GM19372 (cell line): ENCODE data around the gene SEMA3C.

Experiments used
- ATAC-seq: cut with Tn5 transposase; IDR thresholded peaks from one replicate; pipeline ENCODE4 v1.9.1; 2021; ENCODE audit warnings: mild to moderate bottlenecking, low read depth, moderate library complexity; ENCODE audit not compliant: unreplicated experiment

Gene SEMA3C

DNA sequence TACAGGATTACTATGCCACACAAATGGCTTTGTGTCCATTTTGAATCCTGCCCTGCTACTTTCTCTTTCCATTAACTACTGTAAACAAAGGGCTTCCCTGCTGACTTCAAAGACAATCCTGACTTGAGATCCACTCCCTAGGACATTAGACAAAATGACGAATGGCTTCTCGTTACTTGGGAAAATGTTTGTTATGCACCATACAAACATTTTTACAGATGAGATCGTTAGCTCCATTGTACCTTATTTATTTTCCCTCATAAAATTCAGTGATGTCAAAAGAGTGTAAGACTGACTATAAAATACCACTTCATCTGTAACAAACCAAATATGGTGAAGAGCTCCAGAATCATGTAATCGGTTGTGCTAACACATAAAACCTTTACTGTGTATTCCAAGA is 158.6 kb downstream of the SEMA3C start:
- ATAC-seq = no peak

DNA sequence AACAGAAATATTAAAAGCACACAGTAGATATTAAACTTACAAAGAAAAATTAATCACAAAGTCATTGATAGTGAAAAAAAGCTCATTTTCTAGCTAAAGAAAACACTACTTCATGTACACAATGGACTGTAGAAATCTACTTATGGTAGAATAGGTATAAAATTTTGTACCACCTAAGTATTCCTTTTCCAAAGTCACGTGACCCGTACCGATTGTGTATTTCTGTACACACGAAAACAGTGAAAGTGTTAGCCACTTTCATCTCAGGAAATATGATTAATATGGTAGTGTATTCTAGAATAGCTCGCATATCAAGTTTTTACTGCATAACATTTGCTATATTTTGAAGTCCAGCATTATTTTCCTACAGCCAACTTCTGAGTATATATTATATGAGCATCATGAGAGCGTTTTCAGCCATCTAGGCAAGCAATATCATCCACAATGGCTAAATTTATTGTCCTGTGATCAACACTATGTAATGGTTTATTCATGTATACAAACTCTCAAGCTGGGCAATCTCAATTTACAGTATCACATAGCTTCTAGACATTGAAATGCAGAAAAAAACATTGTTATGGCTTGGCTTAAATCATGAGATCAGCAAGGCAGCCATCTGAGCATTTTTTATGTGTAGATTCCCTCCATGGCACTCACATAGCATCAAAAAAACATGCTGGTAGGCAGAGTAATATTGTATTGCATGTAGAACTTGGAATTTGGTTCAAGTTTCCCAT is 165.7 kb downstream of the SEMA3C start:
- no peak for ATAC-seq

DNA sequence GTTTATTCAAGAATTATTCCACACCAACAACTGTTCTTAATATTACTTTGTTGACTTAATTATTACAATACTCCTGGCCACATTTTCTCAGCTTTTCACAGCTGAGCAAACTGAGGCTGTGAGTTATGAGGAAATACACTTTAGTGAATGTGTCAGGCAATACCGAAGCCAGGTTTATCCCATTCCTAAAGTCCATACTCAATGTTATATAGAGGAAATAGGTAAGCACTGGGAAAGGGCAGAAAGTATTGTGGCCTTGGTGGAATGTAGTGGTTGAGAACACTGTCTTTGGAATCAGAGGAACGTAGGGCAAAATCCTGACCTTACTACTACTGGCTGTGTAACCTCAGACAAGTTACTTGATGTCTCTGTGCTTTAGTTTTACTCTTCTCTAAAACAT is 169.6 kb downstream of the SEMA3C start:
- no peak for ATAC-seq

DNA sequence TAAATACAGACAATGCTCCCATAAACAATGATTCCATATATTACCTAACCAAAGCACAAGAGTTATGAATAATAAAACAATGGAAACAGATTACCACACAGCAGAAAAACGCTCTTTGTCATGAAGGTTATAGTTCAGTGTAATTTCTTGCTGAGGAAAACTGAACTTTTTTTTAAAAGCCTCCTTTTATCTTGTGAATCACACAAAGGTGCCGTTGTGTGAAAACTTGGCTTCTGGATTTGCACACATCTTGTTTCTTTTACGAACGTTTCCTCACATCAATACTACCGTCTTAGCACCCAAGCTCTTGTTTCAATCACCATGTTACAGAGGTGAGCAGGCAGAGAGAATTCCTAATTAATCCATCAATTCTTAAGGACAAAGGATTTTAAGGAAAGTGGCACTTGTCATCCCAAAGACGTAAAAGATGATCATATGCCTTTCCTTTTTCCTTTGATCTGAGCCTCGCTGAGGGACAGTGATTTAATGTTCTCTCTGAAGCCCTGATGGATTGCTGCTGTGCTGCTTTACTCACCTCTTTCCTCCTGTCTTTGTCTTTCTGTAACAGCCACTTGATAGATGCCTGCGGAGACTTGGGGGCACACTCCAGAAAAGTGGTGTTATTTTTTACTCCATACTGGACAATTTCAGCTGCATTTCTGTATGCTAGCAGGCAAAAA is 170.3 kb downstream of the SEMA3C start:
- no peak for ATAC-seq

DNA sequence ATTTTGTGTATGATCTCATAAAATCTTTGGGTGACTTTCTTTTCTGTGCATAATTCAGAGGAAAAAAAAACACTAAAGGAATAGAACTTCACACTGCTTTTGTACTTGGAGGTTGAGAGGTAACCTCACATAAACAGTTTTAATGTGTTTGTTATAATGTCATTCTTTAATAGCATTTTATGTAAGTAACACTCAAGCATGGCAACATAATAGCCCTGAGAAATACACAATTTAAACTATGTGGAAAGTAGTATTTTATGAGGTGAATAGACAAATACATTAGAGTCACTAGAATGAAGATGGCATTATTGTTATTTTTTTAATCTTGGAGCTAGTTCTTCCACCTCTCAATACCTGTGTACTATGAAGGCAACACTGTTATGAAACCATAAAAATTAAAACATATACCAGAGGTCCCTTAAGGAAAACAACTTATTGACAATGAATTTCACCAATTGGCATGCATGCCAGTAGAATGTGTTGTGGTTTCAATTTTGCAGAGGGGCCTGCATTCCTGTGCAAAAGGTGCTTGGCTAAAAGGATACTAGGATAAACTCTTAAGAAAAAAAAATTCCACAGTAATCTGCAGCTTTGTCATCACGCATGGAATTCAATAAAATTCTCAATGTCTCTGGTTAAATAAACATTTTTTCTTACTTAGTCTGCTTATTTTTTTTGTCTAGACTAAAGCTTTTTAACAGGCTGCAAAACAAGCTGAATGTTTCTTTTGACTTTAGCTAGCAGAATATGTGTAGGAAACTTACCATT is 177.9 kb downstream of the SEMA3C start:
- no peak for ATAC-seq

DNA sequence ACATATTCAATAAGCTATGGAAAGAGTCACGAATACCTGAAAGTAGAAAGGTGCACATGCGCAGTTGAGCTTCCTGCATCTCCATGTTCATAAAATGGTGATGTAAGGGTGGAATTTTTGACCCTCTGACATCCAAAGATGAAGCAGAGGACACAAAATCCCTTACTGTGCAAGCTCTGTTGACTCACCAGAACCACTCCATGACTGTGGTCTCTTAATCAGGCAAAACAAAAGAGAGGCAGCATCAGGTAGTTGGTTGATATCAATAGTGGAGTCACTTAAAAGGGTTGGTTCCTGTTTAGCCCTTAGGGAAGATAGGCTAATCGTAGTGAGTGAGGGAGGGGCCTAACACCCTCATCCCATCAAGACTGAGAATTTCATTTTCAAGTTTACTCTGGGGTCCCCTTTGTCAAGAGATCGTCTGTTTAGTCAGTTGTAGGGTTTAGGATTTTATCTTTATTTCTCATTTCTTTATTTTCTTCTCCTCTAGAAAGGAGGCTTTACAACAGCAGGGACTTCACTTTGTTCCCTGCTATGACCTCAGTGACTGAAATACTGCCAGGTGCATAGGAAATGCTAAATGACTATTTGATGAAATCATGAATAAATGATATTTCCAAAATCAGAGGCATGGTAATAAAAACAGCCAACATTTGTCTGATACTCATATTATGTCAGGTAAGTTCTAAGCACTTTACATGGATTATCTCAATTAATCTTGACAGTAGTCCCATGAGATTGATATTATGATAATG is 182.3 kb downstream of the SEMA3C start:
- no peak for ATAC-seq

DNA sequence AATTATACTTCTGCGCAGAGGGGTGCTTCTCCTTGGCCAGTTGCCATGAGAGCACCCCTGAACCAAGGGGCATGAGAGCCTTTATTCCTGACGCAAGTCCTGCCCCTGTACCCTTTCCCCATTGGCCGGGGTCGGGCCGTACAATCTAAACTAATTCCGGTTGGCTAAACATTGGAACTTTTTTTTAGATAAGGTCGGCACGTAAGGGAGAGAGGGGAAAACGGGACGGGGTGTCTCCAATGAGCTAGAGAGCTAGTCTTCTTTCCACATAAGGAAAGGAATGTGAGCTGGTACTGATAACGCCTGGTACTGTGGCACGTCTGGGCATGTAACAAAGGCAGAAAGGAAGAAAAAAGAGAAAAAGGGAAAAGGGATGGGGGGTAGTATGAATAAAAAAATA is 183.5 kb downstream of the SEMA3C start:
- no peak for ATAC-seq

DNA sequence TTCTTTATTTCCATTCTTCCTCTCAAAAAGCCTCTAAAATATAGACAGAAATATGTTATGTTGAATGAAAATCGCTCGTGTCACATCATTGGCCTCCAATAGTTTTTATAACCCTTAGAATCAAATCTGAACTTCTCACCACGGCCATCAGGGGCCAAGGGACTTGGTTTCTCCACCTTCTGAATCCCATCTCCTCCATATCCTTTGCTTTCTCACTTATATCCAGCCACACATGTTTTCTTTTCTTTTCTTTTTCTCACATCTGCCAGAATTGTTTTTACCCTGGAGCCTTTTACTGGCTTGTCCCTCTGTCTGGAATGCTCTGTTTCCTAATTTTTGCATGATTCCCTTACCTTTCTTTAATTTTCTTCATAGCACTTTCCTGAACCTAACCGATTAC is 184.8 kb downstream of the SEMA3C start:
- ATAC-seq = no peak

DNA sequence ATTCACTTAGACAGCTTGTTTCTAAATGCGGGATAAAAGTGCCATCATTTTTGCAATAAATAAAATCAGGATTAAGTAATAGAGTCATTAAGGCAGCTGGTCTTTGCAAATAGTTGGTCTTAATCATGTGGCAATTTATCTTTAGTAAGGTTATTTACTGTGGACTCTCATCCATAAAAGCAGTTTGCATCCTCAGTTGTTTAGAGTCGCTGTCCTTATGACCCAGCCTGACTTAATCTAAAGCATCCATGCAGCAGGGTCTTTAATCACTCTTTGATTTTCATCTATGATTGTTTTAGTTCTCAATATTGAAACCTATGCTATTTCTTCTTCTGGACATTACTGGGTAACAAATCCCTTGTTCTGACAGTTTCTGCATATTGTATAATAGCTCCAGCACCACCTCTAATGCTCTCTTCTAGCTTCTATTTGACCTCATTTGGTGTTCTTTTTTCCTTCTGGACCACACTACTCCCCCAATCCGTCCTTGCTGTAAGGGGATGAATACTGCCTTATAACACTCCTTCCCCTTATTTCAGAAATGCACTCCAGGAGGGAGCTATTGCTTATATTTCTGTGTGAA is 185.4 kb downstream of the SEMA3C start:
- ATAC-seq = no peak

DNA sequence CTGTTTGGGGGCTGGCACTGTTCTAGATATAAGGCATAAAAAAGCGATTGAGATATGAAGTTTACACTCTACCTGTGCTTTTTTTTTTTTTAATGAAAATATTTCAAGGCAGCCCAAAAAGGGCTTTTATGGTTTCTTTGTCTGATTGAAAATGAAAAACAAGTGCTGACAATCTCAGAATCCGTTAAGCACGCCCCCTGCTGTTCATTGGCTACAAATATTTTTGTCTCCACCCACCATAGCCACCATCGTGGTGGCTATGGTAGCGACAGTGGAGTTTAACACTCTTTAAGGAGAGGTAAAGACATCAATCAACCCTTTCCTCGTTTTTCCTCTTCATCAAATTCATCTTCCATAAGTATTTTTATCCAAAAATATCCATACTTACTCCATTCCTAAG is 186.2 kb downstream of the SEMA3C start:
- ATAC-seq = no peak

DNA sequence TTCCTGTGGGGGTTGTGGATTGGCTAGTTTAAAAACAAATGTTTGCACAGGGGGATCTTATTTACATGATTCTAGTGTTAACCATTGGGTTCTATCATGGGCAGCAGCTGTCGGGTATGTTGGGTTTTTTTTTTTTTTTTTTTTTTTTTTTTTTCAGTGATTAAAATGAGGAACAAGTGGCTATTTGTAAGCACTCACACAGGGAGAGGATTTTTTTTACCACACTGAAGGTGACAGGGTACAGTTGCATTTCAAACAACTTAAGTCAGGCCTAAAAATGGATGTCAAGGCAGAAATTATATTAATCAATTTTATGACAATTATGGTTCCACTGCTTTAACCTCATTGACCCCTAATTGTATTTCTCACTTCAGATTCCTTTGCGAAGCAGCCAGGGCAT is 187.6 kb downstream of the SEMA3C start:
- ATAC-seq = no peak

DNA sequence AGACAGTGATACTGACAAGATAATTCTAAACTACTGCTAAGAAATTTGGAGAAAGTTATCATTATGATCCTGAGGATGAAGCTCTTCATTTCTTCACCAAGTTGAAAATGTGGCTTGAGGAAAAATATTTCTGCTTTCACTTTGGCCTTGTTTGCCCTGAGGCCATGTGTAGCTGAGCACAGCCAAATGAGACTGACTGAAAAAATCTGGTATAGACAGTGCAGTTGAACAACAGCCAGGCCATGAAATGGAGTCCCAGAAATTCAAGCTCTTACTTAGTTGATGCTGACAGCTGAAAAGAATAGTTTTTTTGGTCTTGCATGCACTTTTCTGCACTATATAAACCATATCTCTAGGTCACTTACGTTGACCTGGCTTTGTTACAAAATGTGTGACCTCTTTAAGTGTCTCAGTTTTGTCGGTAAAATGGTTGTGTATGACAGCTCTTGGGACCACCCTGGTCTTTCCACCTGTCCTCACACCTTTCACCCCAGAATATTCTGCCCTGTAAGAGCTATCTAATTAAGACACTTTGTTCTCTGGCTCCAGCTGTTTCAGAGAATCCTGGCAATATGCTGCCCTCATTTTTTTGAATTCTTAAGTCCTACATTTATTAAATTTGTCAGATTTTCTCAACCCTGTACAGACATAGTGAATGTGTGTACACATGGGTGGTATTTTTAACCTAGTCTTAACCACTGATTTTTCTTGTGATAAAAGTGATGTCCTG is 189.1 kb downstream of the SEMA3C start:
- no peak for ATAC-seq

DNA sequence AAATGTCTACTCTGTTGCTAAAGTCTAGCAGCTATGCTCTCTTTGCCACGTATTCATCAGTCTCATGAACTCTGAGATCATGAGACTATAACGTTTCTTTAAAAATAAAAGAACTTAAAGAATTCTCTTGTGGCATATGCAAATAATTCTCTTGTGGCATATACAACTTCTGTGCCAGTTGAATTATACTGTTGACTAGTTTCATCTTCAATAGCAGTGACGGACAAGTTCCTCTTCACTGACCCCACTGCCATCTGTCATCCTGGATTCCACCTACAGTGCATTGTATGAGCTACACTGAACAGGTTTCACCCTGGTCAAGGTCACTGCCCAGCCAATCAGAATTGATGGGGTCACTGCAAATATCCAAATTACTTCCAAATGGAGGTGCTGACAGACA is 192.2 kb downstream of the SEMA3C start:
- ATAC-seq = no peak

DNA sequence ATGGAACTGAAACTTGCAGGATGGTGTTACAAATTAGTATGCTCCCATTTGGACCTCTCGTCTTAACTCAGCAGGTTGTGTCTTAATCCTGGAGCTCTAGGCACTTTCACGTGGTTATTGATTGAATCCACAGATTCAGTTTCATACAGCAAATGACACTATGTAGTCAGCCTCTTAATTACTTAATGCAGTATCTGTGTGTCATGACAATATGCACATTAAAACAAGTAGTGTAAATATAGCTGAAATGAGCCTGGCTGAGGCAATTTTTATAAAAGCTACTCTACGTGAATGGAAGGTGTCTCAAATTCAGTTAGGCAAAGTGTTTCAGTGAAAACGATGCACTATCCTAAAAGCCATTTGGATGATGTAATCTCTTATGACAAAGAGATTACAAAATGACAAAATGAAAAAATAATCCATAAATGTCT is 193.7 kb downstream of the SEMA3C start:
- no peak for ATAC-seq

DNA sequence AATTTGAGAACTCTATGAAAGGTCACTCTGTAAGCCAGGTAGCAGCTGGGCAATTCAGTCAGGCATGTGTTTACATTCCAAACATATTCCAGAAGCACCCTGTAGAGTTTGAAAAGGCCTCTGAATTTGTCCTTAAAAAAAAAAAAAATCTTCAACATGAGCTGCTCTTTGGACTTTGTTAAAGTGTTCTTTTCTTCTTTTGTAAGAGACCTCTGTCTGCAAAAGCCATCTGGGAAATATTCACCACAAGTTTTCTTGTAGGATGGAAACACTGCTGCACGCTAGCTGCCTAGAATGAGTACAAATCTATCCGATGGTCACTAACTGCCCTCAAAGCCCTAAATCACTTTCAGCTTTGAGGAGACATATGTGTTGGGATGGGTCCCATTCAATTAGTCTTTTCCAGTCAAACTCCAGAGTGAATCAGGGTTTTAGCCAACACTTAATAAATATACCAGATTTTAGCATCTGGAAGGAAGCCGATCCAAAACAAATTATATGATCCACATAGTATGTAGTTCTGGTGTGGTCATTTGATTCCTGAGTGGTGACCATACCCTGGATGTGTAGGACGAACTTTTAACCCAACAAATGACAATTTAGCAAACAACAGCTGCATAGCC is 194.5 kb downstream of the SEMA3C start:
- ATAC-seq = no peak

DNA sequence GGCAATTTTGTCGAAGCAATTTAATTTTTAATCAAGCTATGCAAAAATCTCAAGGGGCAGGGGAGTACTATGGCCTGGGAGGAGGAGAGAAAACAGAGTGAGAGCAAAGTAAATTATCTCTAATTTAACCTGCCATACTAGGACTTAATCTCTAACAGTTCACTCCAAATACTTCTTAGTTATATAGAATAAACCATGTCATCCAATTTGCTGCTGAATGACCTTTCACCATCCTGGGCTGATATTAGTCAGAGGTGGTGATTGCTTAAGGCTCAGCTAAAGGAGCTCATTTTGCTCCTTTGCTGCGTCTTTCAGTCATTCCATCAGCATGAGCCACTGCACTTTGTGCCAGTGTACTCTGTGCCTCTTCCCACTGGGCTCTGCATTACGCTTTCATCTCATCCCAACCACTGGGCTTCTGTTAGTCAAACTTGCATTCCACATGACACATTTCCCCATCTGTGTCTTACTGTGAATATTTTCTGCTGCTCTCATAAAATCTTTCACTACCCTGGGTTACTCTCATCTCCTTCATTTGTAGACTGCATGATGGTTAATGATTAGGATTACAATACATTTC is 196.1 kb downstream of the SEMA3C start:
- no peak for ATAC-seq

DNA sequence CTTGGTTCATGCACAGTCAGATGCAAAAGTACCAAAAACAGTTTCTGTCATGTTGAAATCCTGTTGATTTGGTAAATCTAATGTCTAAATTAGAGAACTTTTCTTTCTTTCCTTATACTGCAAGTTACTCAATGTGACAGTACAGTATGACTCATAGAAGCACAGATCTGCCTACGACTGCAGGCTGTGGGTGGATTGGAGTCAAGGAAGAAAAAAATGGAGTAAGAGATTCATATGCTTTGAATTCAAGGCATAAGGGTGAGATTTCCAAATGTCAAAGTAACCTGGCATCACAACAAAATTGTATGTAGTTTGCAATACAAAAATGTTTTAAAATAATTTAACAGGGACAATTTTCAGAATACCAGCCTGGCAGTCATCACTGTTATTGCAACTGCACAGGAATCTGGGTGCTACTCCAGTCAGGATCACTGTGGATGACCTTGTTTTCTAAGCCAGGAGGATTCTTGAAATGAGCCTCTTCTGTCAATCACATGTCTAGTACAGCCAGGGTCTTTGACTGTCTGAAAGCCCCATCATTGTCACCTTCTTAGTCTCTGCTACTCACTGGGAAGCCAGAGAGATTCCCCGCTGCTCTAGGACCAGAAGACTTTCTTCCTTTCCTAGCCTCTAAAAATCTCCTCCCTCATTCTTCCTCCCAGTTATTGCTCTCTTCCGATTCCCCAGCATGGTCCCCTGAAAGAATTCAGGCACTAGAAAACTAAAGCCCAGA is 196.8 kb downstream of the SEMA3C start:
- no peak for ATAC-seq

DNA sequence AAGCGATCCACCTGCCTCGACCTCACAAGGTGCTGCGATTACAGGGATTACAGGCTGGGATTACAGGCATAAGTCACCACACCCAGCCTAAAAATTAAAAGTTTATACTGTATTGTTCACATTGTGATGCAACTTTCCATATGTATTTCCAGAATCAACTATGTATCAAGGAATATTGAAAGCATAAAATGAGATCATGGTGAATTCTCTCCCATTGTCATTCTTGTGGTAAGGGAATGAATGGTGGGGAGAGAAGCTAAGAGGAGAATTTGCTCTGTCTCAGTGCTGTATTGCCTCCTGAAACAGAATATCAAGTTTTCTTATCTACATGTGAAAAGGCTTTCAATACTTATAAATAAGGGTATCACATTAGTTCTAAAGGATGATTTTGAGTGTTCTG is 198.7 kb downstream of the SEMA3C start:
- no peak for ATAC-seq
